SHP77 (cell line): ENCODE results near the gene OASL.

Experiments used
- DNase-seq, 2 experiments: peaks; one replicate each; lab custom pipeline; 2025; lab: John Stamatoyannopoulos, UW

The OASL gene

GRCh38 chr12:121015825-121016766 is 22.9 kb downstream of the OASL start, which contains the start of gene C12orf43:
TSS of gene C12orf43 (minus strand) at chr12:121016487. CDS start at chr12:121016474, 13 bp downstream.
- DNase-seq, result peak; percentile 95

- DNase-seq, result no peak
Measured at GRCh38 chr12:121013715-121014114, 25.3 kb downstream of the OASL start.

GRCh38 chr12:121011820-121012219 is 27.2 kb downstream of the OASL start:
- DNase-seq, result no peak

GRCh38 chr12:121010860-121011259 is 28.2 kb downstream of the OASL start:
- no peak for DNase-seq

GRCh38 chr12:121009741-121010140 is 29.3 kb downstream of the OASL start:
- DNase-seq, result no peak

GRCh38 chr12:121008347-121009098 is 30.5 kb downstream of the OASL start:
- DNase-seq, result no peak

GRCh38 chr12:121005346-121005815 is 33.7 kb downstream of the OASL start:
- peak in 1 of 2 experiments; percentile 49 for DNase-seq

- DNase-seq, result no peak
Measured at GRCh38 chr12:121004253-121004815, 34.7 kb downstream of the OASL start.

- no peak for DNase-seq
Measured at GRCh38 chr12:121003650-121004049, 35.4 kb downstream of the OASL start.

GRCh38 chr12:121001841-121002483 is 37.1 kb downstream of the OASL start:
- DNase-seq, result no peak

- DNase-seq, result no peak
Measured at GRCh38 chr12:121001060-121001459, 38.0 kb downstream of the OASL start.

- DNase-seq, result no peak
Measured at GRCh38 chr12:121000530-121000929, 38.5 kb downstream of the OASL start.

GRCh38 chr12:120999191-121000120 is 39.6 kb downstream of the OASL start:
- DNase-seq, result no peak

GRCh38 chr12:120998435-120998834 is 40.6 kb downstream of the OASL start:
- no peak for DNase-seq

GRCh38 chr12:120997448-120997847 is 41.6 kb downstream of the OASL start:
- no peak for DNase-seq

- DNase-seq, result no peak
Measured at GRCh38 chr12:120996133-120996746, 42.8 kb downstream of the OASL start.

GRCh38 chr12:120994589-120995337 is 44.3 kb downstream of the OASL start:
- no peak for DNase-seq

- no peak for DNase-seq
Measured at GRCh38 chr12:120994059-120994458, 45.0 kb downstream of the OASL start.

- no peak for DNase-seq
Measured at GRCh38 chr12:120993496-120993895, 45.5 kb downstream of the OASL start.

GRCh38 chr12:120992989-120993388 is 46.1 kb downstream of the OASL start:
- no peak for DNase-seq
